ENCODE measurements around the gene TMPRSS4. TPM values are rescaled to one million over a fixed set of nuclear protein-coding genes. Genes with fewer than 3 reads are reported as not detected.

Gene TMPRSS4
- total RNA-seq, 2 donors from 2014 or later = not detected

DNA sequence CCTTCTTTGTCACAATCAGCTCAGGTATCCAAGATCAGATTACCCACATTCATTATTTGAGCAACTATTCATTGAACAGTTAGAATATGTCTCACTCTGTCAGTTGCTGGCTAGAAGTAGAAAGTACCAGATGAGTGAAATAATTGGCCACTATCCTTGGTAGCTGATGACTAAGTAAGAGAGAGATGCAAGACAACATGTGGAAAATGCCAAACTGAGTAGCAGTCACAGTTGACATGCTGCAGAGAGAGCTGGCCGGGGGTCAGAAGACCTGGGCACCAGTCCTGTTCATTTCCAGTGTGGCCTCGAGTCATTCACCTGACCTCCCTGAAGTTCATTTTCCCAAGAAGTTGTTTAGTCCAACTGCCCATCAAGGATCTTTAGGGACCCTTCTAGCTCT is 32.4 kb downstream of the TMPRSS4 start:
- H3K4me1 Mint-ChIP-seq = peaks cover 12% of the 10 kb centered on the region
- no peak overlapping the region for H3K4me3 Mint-ChIP-seq
- peaks cover 3% of the 10 kb centered on the region for H3K36me3 Mint-ChIP-seq (ENCODE audit: low read depth)

DNA sequence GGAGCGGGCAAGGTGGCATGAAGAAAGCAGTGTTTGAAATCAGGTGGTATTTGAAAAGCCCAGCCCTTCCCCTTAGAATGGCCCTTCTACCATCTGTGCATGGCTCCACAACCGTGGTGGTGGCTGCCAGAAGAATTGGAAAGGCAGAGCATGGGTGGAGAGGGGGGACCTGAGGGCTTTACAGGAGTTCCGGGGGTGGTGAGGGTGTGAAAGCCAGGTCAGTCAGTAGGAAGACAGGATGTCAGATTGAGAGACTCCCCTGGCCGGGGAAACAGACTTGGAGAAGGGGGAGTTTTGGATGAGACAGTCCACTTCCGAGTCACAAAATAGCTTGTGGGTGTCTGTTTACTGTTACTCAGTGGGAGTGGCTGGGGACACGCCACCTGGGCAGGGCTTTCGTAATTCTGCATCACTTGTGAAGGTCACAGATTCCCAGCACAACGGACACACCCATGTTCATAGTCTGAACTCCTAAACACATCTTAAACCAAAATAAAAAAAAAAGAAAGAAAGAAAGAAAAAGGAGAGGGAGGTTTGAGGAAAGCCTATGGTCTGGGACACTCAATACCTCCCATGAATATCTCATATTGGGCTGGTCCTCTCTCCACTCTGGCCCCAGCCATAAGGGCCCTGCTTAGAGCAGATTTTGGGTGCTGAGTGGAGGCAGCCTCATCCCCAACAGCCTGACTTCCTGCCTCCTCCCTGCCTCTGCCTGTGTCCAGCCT is 34.3 kb downstream of the TMPRSS4 start:
- DNase-seq (no peak), ATAC-seq (no peak)
- Mint-ChIP-seq H3K4me1 (peaks cover 17% of the 10 kb centered on the region), H3K27me3 (peaks cover 26% of the 10 kb centered on the region), H3K4me3 (no peak overlapping the region), H3K27ac (no peak overlapping the region), H3K36me3 (ENCODE audit: low read depth) (peaks cover 3% of the 10 kb centered on the region)
- H3K9me3 ChIP-seq (ENCODE audit: control insufficient read depth, low read length, poor library complexity, severe bottlenecking) = no peaks in the 10 kb centered on the region

More for the DNA sequence above, 32.4 kb downstream of the TMPRSS4 start:
- DNase-seq = no peak
- no peak for ATAC-seq
- H3K9me3 ChIP-seq (ENCODE audit: control insufficient read depth, low read length, poor library complexity, severe bottlenecking) = no peaks in the 10 kb centered on the region
- H3K27me3 Mint-ChIP-seq = peaks cover 30% of the 10 kb centered on the region
- no peak overlapping the region for H3K27ac Mint-ChIP-seq

DNA sequence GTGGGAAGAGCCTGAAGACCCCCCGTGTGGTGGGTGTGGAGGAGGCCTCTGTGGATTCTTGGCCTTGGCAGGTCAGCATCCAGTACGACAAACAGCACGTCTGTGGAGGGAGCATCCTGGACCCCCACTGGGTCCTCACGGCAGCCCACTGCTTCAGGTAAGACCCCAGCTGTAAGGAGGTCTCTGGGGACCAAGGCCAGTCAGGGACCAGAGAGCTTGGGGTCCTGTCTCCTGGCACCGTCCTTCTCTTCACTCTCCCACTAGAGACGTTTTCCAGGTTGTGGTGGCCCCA is 34.8 kb downstream of the TMPRSS4 start:
- no peak for ATAC-seq
- Mint-ChIP-seq H3K27ac (no peak overlapping the region), H3K36me3 (ENCODE audit: low read depth) (peaks cover 3% of the 10 kb centered on the region), H3K4me1 (peaks cover 17% of the 10 kb centered on the region), H3K27me3 (peaks cover 26% of the 10 kb centered on the region), H3K4me3 (no peak overlapping the region)
- DNase-seq = no peak
- H3K9me3 ChIP-seq (ENCODE audit: control insufficient read depth, low read length, poor library complexity, severe bottlenecking) = no peaks in the 10 kb centered on the region

DNA sequence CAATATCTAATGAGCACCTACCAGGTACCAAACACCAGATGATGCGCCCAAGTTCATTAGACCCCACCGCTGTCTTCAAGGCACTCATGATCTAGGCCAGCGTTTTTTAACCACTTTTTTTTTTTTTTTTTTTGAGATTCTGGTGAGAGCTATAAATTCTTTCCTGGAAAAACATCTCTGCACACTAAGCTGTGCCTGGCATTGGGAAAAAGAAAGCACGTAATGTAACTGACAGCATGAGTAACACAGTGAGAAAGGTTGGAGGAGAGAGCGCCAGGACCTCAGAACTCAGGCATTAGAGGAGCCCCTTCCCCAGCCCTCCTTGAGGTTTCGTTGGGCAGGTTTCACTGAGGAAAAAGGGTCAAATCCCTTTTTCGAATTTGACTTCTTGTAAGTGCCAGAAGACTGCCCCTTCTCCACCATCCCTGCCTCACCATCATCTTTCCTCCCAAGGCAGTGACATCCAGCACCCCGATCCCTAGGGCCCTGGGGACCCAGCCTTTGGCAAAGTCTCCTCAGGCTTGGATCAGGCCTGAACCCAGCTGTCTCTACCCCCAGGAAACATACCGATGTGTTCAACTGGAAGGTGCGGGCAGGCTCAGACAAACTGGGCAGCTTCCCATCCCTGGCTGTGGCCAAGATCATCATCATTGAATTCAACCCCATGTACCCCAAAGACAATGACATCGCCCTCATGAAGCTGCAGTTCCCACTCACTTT is 36.0 kb downstream of the TMPRSS4 start:
- H3K9me3 ChIP-seq (ENCODE audit: control insufficient read depth, low read length, poor library complexity, severe bottlenecking) = no peaks in the 10 kb centered on the region
- ATAC-seq (no peak), DNase-seq (no peak)
- Mint-ChIP-seq H3K4me1 (peaks cover 20% of the 10 kb centered on the region), H3K36me3 (ENCODE audit: low read depth) (peaks cover 3% of the 10 kb centered on the region), H3K4me3 (no peak overlapping the region), H3K27ac (no peak overlapping the region), H3K27me3 (peaks cover 30% of the 10 kb centered on the region)

DNA sequence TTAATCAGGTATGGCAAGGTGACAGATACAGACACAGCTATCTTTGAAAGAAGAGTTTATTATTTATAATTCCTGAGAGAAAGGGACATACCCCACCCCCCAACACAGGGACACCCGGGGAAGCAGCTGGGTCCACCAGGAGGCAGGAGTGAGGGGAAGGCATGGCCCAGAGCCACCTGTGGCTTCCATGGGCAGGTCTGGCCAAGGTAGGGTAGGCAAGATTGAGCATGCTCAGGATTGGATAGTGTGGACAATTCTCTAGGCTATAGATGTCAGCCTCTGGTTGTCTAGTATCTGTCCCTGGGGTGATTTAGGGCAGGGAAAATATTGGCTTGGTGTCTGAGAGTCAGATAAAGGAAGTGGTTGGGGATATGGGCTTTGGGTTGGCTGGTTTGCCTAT is 37.4 kb downstream of the TMPRSS4 start:
- Mint-ChIP-seq H3K4me1 (peaks cover 22% of the 10 kb centered on the region), H3K36me3 (ENCODE audit: low read depth) (peaks cover 5% of the 10 kb centered on the region), H3K27ac (no peak overlapping the region), H3K27me3 (peaks cover 42% of the 10 kb centered on the region), H3K4me3 (no peak overlapping the region)
- DNase-seq = no peak
- H3K9me3 ChIP-seq (ENCODE audit: control insufficient read depth, low read length, poor library complexity, severe bottlenecking) = no peaks in the 10 kb centered on the region
- no peak for ATAC-seq

DNA sequence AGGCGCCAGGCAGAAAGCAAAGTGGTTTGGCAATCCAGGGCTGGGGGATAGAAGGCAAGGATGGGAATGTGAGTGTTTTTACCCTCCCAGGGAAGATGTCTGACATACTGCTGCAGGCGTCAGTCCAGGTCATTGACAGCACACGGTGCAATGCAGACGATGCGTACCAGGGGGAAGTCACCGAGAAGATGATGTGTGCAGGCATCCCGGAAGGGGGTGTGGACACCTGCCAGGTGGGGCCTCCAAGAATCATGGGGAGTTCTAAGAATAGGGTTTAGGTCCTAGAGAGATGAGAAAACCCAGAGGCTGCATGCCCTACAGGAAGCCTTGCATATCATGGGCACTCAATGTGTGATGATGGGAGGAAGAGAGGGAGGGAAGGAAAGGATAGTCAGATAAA is 38.2 kb downstream of the TMPRSS4 start:
- H3K27me3 Mint-ChIP-seq = peaks cover 42% of the 10 kb centered on the region
- H3K27ac Mint-ChIP-seq = peak overlapping the region; percentile 46
- no peak overlapping the region for H3K4me3 Mint-ChIP-seq
- DNase-seq = no peak
- H3K36me3 Mint-ChIP-seq (ENCODE audit: low read depth) = peaks cover 5% of the 10 kb centered on the region
- H3K4me1 Mint-ChIP-seq = peaks cover 22% of the 10 kb centered on the region
- ATAC-seq = peak; percentile 57
- H3K9me3 ChIP-seq (ENCODE audit: control insufficient read depth, low read length, poor library complexity, severe bottlenecking) = no peaks in the 10 kb centered on the region

DNA sequence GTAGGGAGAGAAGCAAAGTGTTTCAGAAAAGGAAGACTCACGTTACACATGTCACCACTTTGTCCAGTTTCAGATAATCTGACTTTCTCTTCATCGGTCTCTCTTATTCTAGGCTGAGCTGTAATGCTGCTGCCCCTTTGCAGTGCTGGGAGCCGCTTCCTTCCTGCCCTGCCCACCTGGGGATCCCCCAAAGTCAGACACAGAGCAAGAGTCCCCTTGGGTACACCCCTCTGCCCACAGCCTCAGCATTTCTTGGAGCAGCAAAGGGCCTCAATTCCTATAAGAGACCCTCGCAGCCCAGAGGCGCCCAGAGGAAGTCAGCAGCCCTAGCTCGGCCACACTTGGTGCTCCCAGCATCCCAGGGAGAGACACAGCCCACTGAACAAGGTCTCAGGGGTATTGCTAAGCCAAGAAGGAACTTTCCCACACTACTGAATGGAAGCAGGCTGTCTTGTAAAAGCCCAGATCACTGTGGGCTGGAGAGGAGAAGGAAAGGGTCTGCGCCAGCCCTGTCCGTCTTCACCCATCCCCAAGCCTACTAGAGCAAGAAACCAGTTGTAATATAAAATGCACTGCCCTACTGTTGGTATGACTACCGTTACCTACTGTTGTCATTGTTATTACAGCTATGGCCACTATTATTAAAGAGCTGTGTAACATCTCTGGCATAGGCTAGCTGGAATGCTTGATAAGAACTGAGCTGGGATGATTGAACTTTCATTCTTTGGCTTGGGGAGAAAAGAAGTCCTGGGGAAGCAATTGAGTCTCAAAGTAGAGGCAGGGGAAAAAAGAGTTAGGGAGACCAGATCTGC is 41.1 kb downstream of the TMPRSS4 start:
- Mint-ChIP-seq H3K27ac (peak overlapping the region; percentile 27), H3K4me1 (peaks cover 24% of the 10 kb centered on the region), H3K36me3 (ENCODE audit: low read depth) (peaks cover 7% of the 10 kb centered on the region), H3K27me3 (peaks cover 33% of the 10 kb centered on the region), H3K4me3 (no peak overlapping the region)
- H3K9me3 ChIP-seq (ENCODE audit: control insufficient read depth, low read length, poor library complexity, severe bottlenecking) = no peaks in the 10 kb centered on the region
- DNase-seq = no peak
- ATAC-seq = peak; percentile 58

DNA sequence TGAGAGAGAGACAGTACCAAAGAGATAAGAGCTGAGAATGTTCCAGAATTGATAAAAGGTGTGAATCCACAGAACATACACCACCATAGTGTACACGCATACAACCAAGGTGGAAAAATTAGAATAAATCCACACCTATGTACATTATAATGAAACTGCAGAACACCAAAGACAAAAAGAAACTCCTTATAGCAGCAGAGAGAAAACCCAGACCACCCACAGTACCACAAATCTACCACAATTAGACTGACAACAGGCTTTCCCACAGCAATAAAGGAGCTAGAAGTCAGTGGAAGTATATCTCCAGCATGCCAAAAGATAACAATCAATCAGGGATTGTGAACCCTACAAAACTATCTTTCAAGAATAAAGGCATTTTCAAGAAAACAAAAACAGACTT is 43.9 kb downstream of the TMPRSS4 start:
- Mint-ChIP-seq H3K4me1 (peaks cover 7% of the 10 kb centered on the region), H3K36me3 (ENCODE audit: low read depth) (peaks cover 4% of the 10 kb centered on the region), H3K27ac (no peak overlapping the region), H3K27me3 (peaks cover 17% of the 10 kb centered on the region), H3K4me3 (no peak overlapping the region)
- H3K9me3 ChIP-seq (ENCODE audit: control insufficient read depth, low read length, poor library complexity, severe bottlenecking) = no peaks in the 10 kb centered on the region
- DNase-seq (no peak), ATAC-seq (no peak)

DNA sequence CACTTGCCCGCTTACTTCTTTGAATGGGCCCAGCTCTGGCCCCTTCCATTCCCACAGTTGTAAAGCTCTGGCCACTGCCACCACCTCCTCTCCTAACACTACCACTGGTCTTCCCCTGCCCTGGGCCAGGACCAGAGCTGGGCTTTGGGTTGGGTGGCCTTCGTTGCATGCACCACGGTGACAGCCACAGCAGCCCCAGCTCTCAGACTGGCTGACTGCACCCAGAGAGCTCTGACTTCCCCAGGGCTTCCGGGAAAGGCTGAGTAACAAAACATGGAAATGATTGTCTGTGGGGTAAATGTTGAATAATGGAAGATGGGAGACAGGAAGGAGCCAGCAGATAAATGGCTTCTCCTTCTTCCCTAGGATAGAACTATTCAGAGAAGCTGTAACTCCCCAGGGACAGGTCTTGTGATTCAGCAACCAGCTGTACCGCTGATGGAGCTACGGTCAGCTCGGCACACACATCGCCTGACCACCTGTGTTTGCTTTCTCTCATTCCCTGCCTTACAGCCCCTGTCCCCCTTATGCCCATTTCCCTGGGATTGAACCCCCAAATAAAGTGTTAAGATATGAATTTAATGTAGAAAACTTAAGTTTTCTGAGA is 48.2 kb downstream of the TMPRSS4 start:
- DNase-seq (no peak), ATAC-seq (no peak)
- no peak overlapping the region for H3K4me3 Mint-ChIP-seq
- H3K27me3 Mint-ChIP-seq = peaks cover 16% of the 10 kb centered on the region
- H3K36me3 Mint-ChIP-seq (ENCODE audit: low read depth) = peaks cover 3% of the 10 kb centered on the region
- no peak overlapping the region for H3K27ac Mint-ChIP-seq
- H3K9me3 ChIP-seq (ENCODE audit: control insufficient read depth, low read length, poor library complexity, severe bottlenecking) = no peaks in the 10 kb centered on the region
- peaks cover 3% of the 10 kb centered on the region for H3K4me1 Mint-ChIP-seq

DNA sequence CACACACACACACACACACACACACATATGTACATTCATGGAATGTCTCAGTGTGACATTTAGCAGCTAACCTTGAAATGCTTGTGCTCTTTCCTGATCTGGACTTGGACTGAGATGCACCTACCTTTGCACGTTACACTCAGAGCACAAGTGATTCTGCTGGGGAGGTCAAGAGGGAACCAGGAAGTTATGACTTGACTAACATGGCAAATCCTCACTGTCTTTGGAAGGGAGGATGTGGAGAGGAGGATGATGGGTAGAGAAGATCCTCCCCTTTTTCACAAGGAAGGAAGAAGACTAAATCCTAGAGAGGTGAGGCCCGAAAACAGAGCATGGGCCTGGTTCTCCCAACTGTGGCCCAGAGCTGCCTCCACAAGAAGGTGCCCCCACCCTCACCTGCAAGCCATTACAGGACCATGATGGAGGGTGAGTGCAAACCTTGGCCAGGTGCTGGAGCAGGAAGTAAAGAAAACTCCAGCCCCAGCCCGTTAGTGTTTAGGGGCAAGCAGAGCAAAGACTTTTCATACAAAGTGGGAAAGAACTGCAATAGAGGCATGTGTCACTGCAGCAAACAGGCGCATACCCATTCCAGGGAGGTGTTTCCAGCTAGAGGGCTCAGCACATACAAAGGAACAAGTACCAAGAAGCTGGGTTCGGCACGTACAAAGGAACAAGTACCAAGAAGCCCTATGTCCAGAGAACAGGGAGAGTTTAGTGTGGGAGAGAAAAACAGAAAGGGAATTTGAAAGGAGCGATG is 49.4 kb downstream of the TMPRSS4 start:
- H3K4me1 Mint-ChIP-seq = peaks cover 3% of the 10 kb centered on the region
- H3K27ac Mint-ChIP-seq = no peak overlapping the region
- no peaks in the 10 kb centered on the region for H3K9me3 ChIP-seq (ENCODE audit: control insufficient read depth, low read length, poor library complexity, severe bottlenecking)
- H3K4me3 Mint-ChIP-seq = no peak overlapping the region
- H3K36me3 Mint-ChIP-seq (ENCODE audit: low read depth) = no peaks in the 10 kb centered on the region
- peaks cover 17% of the 10 kb centered on the region for H3K27me3 Mint-ChIP-seq
- ATAC-seq (no peak), DNase-seq (no peak)

DNA sequence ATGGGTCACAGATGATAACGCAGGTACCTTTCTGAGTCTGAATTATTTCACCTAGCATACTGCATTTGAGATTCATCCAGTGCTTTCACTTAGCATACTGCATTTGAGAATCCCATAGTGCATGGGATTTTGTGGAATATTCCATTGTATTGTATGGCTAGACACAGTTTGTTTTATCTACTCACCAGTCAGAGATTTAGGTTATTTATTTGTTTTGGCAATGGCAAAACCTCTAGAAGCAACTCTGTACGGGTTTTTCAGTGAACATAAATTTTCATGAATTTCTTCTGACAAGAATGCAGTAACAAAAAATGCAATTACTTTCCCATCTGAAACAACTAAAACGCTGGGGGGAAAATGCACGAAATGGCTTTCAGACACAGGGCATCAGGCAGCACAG is 51.4 kb downstream of the TMPRSS4 start:
- no peak for ATAC-seq
- no peaks in the 10 kb centered on the region for H3K36me3 Mint-ChIP-seq (ENCODE audit: low read depth)
- peaks cover 22% of the 10 kb centered on the region for H3K27me3 Mint-ChIP-seq
- no peaks in the 10 kb centered on the region for H3K4me1 Mint-ChIP-seq
- no peaks in the 10 kb centered on the region for H3K9me3 ChIP-seq (ENCODE audit: control insufficient read depth, low read length, poor library complexity, severe bottlenecking)
- no peak for DNase-seq
- no peak overlapping the region for H3K27ac Mint-ChIP-seq
- no peak overlapping the region for H3K4me3 Mint-ChIP-seq

DNA sequence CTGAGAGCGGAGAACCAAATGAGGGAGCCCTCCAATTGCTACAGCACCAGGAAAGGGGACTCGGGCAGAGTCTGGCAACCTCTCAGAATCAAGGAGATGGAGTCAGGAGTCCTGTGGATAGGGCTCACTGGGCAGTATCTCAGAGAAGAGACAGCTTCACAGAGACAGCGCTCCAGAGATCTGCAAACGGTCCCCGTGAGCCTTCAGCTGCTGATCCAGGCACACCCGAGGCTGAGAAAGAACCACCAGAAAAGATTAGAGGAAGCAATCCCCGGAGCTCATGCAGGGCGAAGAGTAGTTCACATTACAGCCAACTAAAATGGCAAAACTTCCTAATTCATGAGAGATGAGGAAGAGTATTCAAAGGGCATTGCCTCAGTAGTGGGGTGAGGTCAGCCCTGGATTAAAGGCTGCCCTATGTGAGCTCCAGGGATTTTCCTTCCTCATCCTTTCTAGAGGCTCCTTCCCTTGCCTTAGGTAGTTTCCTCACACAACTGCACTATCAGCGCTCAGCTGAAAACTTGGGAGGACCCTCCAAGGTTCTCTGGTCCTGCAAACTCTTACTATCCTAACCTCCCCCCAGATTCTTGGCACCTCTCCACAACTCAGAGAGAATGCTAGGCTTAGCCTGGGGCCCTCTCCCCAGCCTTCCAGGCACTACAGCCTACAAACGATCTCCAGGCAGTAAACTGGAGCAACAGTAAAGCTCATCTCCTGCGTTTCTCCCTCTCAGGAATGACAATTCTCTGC is 52.0 kb downstream of the TMPRSS4 start:
- Mint-ChIP-seq H3K4me3 (no peak overlapping the region), H3K27ac (no peak overlapping the region), H3K4me1 (no peaks in the 10 kb centered on the region), H3K27me3 (peaks cover 24% of the 10 kb centered on the region), H3K36me3 (ENCODE audit: low read depth) (no peaks in the 10 kb centered on the region)
- no peaks in the 10 kb centered on the region for H3K9me3 ChIP-seq (ENCODE audit: control insufficient read depth, low read length, poor library complexity, severe bottlenecking)
- ATAC-seq (no peak), DNase-seq (no peak)

Data from T-helper 17 cell (primary cell).